Colon (tissue), 2 donors: ENCODE results near the gene B3GNT3.

Experiments used
- FAIRE-seq: peaks from 2 replicates; lab custom pipeline; 2012; peaks lifted over from hg19 to GRCh38; lab: Jason Lieb, UNC
- donor health status: control.
- donor health status: control.

The B3GNT3 gene

DNA sequence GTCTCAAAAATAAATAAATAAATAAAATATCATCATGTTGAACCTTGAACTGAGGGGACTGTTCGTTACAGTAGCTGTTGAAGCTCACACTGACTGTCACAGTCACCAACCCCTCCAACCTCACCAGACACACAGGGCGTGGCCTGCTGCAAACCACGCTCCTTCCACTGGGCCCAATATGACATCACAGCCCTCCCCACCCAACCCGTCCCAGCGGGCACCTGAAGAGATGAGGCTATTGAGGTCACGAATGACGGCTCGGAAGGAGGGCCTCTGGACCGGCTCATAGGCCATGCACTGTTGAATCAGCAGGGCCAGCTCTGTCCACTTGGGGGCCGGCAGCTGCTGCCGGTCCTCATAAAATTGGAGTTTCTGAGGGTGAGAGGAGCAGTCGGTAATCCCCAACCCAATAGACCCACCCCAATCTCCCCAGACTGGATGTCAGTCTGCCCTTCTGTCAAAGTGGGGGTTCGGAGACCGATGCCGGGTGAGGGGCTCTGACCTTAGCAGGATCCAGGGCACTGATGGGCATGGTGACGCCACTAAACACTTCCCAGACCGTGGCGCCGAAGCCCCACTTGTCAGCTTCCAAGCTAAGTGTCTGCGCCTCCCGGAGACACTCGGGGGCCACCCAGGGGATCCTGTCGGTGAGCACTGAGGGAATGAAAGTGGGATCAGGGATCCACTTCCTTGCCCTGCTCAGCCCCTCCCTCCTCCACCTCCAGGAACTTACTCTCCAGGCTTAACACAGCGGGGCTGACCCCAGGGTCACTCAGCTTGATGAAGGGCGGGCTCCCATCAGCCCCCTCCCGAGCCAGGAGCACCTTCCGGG lies 39.6 kb downstream of the B3GNT3 start:
- no peak for FAIRE-seq

DNA sequence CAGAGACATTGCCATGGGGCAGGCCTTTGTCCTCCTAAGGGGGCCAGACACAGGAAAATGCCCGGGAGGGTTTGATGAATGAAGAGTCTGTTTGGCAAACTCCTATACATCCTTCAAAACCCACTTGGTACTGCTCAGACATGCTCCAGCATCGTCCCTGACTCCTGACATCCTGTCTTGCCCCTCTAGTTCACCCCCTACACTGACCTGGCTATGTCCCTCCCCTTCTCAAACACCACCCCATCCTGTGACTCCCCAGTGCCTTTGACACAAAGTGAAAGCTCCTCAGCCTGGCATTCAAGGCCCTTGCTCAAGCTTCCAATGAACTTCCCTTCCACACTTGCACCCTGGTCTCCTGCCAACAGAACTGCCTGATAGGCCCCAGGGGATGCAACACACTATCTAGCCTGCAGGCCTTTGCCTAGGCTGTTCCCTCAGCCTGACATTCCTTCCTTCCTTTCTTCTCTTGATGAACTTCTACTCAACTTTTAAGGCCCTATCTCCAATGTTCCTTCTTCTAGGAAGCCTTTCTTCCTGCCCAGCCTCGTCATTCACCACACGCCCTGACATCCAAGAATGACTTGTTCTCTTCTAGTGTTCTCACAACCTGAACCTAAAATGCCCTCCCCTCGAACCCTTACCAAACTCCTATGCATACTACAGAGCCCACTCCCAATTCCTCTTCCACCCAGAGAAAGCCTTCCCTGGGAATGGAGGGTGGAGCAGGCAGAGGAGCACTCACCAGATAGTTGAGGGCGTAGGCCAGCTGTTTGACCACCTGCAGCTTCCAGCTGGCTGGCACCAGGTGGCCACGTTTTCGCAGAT lies 40.5 kb downstream of the B3GNT3 start:
- FAIRE-seq, result no peak

DNA sequence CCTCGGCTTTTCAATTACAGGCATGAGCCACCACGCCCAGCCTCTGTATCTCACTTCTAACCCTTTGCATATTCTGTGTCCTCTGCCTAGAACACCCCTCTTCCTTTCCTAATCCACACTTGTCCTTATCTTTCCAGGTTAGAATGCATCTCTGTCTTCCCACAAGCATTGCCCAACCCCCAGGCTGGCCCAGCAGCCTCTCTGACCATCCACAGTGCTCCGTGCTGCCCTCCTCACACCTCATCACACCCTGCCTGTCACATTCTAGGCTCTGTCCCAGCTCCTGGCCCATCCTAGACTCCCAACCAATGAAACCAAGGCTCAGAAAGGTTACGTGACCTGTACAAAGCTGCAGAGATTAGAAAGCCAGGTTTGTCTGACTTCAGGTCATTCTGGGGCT lies 41.6 kb downstream of the B3GNT3 start:
- FAIRE-seq, result no peak

DNA sequence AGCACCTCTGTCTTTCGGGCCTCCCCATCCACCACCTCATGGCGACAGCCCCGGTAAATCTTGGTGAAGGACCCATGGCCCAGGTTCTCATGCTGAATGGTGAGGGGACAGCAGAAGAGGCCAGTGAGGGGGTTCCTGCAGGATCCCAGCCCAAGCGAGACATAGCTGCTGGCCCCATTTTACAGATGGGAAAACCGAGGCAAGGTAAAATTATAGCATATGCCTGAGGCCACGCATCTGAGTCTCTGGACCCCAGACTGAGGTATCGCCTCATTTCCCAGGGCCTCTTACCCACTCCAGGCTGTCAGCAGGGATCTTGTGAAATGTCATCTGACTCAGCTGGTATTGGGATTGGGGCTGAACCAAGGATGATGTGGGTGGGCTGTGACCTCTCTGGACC lies 43.0 kb downstream of the B3GNT3 start:
- no peak for FAIRE-seq

DNA sequence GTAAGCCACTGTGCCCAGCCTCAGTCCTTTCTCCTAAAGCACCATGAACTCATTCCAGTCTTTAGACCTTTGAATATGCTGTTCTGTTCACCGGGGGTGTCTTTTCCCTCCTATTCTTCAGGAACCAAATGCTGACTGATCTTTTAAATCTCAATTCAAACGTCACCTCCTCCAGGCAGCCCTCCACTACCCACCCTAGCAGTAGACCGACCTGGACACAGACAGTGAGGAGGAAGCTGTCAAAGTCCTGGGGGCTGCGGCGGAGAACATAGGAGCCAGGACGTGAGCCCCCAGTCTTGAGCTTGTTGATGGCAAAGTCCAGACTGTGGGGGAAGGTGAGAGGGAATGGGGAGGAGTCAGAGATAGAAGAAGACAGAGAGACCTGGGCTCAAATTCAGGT lies 45.1 kb downstream of the B3GNT3 start:
- no peak for FAIRE-seq

DNA sequence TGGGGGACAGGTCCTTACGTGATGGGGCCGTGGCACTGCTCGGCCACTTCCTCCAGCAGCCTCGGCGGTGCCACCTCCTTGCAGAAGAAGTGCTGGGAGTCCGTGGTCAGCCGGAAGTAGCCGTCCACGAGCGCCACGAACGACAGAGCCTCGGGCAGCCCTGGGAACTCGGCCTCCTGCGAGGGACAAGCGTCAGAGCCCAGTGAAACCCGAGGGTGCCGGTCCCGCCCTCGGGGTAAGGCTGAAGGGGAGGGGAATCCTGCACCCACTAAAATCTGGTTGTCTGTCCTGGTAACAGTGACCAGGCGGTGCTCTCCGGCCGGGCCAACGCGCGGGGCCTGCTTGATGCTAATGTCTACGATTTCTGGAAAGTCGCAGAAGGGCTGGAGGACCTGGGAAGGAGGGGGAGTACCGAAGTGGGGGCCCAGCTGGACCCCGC lies 46.5 kb downstream of the B3GNT3 start:
- FAIRE-seq, result no peak

DNA sequence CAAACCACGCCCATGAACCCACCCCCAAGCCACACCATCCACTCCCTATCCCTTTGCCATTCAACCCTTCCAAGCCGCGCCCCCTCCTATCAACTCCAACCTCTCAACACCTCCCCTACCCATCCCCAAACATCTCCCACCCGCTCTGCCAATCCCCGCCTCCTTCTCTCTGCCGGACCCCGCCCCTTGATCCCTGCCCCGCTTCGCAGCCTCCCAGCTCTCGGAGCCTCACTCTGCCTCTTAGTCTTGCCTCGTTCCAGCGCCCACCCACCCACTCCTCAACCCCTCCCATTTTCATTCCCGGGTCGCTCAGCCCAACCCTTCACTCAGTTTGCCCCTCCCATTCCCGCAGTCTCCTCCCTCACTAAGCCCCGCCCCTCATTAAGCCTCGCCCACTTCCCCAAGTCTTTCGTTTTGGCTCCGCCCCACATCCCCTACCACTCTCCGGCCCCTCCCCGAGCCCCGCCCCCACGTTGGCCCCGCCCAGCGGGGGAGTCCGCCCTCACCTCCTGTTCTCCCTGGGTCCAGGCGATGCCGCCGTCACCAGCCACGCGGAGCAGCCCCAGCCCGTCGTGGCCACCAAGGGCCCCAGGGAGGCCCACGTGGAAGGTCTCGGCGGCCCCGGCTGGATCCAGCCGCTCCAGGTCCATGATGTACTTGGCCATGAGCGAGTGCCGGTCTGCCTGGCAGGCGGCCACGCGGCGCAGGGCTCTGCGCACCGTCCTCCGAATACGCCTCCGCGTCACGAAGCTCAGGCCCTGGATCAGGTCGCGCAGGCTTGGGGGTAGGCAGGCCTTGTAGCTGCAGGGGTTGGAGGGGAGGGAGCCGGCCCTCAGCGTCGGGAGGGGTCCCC lies 47.1 kb downstream of the B3GNT3 start:
- FAIRE-seq, result no peak

DNA sequence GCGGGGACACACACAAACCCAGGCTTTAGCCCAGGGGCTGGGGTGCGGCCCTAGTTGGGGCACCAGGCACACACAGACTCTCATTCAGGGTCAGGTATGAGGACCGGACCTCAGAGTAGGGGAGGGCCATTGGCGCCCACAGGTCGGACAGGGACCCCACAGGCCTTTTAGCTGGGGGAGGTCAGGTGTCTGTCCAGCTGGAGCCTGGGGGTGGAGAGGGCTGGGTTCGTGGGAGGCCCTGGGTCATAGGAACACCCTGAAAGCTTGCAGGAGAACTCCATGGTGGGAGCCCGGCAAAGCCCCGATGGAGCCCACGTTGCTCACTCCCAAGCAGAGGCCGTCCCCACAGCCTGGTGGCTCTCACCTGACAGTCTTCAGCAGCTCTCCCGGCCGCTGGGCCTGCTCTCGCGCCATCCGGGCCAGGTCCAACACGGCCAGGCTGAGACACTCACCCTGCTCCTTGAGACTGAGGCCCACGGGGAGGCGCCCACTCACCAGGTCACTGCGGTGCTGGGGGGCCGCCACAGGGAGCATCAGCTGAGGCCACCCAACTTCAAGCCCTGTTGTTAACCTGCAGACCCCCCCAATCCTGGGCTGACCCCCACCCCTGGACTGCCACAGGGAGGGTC lies 47.8 kb downstream of the B3GNT3 start:
- no peak for FAIRE-seq

DNA sequence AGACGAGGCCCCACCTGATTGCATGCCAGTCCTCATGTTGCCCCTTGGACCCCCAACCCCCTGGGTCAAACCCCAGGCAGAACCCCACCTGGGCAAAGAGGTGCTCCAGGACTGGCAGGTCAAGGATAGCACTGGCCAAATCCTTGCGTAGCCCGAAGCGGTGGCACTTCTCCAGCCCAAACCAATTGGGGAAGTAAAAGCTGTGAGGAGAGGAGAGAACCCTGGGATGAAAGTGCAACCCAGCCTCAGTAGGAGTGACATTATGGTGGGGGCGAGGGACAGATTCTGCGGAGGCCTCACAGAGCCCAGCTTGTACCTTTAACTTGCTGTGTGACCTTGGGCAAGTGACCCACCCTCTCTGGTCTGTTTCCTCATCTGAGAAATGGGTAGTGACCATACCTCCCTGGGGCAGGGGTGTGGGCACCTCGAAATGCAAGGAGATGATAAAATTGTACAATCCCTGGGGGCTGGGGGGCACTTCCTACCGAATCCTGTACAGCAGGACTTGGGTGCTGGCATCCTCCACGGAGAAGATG lies 48.4 kb downstream of the B3GNT3 start:
- FAIRE-seq, result no peak

DNA sequence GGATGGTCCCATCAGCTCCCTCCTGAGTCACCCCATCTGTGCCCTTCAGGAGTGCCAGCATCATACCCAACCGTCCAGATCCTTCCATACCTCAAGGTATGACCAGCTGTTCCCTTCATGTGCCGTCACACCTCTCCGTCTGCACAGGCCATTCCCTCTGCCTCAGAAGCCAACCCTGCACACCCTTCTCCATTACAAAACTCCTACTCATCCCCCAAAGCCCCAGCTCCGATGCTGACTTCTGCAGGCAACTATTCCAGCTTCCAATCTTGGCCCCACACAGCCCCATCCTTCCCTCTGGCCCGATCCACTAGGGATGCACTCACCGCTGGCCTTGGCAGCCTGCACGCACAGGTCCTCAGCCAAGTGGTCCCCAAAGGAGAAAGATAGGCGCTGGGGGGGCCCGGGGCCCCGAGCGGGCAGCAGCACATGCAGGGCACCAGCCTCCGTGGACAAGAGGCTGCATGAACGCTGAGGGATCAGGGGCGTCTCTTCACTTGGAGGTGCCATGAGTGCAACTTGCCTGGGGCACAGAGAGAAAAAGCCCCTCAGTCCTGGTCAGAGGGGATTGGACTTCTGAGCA lies 49.1 kb downstream of the B3GNT3 start:
- FAIRE-seq, result no peak

DNA sequence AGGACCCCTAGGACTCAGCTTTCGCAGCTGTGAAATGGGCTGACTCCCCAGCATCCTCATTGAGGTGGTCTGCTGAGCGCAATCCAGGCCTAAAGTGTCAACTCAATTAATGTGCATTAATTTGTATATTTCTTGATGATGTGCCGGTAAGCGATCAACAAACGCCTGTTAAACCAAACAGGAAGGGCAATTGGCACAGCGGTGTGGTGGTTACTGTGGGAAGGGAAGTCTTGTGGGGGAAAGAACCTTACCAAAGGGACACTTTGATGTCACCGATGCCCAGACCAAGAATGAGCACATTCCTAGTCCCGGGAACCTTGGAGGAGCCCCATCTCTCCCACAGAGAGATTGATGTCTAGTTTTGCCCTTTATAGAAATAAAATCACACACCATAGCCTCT lies 51.2 kb downstream of the B3GNT3 start:
- FAIRE-seq, result no peak

DNA sequence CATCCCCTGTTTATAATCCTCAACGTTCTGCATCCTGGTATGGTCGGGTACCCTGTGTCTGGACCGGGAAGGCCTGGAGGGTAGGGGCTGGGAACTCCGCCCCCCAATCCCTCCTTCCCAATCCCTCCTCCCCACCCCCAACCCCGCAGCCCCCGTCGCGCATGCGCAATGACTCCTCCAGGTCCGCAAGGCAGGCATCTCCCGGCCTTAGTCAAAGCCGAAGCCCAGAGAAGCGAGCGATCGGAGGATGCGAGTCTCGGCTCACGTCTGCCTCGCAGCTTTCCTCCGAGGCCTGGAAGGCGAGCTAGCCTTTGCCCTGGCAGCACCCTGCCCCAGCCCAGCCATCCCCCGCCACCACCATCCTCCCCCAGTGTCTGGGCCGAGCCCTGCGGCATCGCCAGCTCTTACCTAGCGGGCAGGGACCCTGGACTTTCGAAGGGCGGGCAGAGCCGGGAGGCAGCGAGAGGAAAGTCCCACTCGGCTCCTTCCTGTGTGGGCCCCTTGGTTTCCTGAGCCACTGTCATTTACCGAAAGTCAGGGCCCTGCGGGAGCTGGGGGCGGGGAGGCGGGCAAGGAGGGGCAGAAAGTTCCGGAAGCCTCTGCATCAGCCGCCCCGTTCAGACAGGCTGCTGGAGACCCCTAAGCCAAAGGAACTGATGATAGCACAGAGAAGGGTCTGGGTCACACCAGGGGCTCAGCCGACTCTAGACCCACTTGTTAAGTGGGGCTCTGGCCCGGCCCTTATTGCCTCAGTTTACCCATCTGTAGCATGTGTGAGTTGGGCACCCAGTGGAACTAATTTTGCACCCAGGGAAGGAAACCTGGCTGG lies 52.8 kb downstream of the B3GNT3 start, which contains the start of gene JAK3:
Gene JAK3, minus strand, starts transcription at position 445 of the 829 bp plus-strand sequence. CDS start 3,565 bp downstream, outside the sequence.
- no peak for FAIRE-seq

DNA sequence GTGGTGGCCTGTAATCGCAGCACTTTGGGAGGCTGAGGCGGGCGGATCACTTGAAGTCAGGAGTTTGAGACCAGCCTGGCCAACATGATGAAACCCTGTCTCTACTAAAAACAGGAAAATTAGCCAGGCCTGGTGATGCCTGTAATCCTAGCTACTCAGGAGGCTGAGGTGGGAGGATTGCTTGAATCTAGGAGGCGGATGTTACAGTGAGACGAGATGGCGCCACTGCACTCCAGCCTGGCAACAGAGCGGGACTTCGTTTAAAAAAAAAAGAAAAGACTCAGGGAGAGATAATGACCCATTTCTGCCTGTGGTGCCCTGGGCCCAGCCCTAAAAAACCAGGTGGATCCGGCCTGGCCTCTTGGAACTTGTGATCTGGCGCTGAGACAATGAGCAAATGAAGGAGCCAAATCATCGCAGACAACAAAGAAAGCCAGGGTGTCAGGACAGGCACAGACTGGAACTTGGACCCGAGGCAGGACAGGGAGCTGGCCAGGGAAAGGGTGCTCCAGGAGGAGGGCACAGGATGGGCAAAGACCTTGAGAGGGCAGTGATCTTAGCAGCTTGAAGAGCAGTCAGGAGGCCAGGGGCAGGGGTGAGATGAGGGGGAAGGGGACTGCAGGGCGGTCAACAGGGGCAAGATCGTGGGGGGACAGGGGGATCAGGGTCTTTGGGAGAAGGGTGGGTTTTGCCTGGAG lies 53.8 kb downstream of the B3GNT3 start:
- FAIRE-seq, result no peak

DNA sequence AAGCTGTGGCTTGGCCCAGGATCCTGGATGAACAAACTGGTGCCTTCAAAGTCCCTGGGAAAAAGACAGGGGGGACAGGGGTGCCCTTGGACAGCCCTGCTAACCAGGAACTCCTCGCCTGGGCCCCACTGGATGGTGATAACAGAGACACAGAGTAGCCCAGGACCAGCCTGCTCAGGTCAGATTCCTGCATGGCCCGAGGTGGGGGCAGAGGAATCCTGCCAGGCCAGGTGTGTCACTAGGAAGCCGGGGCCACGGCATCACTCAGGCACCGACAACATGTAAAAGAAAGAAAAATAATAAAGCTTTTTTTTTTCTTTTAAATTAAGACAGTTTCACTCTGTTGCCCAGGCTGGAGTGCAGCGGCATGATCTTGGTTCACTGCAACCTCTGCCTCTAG lies 59.1 kb downstream of the B3GNT3 start:
- FAIRE-seq, result no peak

DNA sequence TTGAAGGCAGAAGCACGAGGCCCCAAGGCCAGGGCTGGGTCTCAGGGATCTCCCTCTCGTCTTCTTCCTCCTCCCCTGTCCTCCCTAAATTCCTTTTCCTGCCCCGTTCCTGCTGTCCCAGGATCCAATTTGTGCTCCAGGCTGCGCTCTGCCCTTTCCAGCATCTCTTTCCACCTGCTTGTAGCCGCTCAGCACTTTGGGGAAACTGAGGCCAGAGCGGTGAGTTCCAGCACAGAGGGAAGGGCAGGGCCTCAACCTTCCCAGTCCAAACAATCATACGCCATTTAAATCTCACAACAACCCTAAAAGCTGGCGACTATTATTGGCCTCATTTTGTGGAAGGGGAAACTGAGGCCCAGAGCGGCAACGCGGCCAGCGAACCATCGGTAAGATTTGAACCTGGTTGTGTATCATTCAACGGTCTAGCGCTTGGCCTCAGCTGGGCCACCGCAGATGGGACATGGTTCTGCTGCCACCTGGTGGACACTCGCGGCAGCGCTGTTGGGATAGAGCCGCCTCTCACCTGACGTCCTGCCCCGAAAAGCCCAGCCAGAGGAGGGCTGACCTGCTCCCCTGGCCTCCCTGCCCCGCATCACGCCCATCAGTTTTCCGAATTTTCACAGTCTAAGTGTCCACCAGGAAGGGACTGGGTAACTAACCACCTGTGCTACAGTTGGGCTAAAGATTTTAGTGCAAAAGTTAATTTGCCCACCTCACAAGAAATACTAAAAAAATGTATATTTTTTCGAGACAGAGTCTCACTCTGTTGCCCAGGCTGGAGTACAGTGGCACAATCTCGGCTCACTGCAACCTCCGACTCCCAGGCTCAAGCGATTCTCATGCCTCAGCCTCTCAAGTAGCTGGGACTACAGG lies 60.6 kb downstream of the B3GNT3 start:
- no peak for FAIRE-seq

DNA sequence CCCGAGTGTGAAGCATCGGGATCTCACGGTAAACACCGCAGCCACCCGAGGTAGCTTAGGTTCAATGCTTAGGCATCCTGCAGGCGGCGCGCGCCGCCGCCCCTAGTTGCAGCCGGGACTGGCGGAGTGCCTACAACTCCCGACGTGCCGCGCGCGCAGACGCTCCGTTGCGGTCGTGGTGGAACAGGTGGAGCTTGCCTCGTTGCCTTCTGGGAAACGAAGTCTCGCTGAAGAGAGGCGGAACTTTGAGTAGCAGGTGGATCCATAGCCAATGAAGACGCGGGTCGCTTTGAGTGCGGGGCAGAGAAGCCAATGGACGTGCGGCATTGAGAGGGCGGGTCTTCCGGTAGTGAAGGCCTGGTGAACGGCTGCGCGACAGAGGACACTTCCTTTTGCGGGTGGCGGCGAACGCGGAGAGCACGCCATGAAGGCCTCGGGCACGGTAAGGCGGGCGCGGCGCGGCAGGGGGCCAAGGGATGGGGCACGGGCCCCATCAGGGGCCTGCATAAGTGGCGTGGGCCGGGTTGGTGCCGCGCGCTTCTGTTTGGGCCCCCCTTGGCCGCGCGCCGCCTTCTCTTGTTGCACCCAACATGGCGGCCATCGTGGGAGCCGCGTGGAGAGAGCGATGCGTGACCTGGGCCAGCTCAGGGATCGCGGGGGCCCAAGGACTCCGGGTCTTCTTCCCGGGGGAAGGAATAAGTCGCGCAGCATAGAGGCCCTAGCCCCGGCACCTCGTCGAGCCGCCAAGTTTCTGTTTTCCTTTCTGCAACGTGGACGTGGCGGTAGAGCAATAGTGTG lies 64.8 kb downstream of the B3GNT3 start, which contains the start of gene RPL18A:
Gene RPL18A, plus strand, starts transcription at position 378 of the 798 bp plus-strand sequence. Its CDS starts 47 bp downstream, at position 425.
- FAIRE-seq, result peak; percentile 80

DNA sequence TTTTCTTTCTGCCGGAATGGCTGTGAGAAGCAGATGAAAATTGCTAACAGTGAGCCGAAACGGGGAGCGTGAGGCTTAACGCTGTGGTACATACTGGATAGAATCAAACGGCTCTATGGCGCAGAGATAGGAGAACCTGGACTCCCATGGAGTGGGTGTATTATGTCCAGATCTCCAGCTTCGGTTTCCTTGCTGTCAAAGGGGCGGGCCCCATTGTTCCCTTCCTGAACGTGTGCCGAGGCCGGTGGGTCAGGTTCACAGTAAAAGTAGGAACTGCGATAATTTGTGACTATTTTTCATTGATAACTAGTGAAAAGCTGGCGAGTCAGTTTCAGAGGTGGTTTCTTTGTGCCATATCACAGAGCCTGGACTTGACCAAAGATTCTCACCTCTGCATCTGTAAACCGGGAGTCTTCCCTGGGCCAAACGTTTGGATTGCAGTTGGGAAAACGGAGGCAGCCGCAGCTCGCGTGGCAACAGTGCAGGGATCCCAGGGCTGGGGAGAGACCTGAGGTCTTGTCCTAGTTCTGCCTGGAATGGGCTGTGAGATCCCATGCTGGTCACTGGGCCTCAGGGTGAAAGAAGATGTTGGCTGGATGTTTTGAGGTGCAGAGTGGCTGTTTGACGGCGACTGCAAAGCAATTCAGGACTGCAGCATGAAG lies 65.5 kb downstream of the B3GNT3 start:
- FAIRE-seq, result no peak
